Tibial nerve (tissue), 4 donors: ENCODE data around the gene STK38L. TPM values are rescaled to one million over a fixed set of nuclear protein-coding genes. Genes with fewer than 3 reads are reported as not detected.

Source experiments
- DNase-seq, 2 donors: peaks; one replicate each; pipeline ENCODE4 v3.0.0-alpha.2; 2019; ENCODE audit warnings: low spot score in 2 of 2
- H3K27ac ChIP-seq, 4 donors: fragments of 200-600 bp; sonication (generic) in 3 of 4; one replicate each; pipeline ENCODE4 v1.5.1; 2017 to 2019; ENCODE audit warnings: mild to moderate bottlenecking in 1 of 4
- H3K27me3 ChIP-seq, 2 donors: fragments of 200-600 bp; sonication (generic) in 1 of 2; one replicate each; pipeline versions ENCODE4 v1.5.1 to v1.6.0; 2017 to 2019
- H3K36me3 ChIP-seq, 3 donors: fragments of 200-600 bp; sonication (generic); one replicate each; pipeline ENCODE4 v1.5.1; 2018 to 2019
- H3K4me1 ChIP-seq, 4 donors: fragments of 200-600 bp; sonication (generic) in 3 of 4; one replicate each; pipeline ENCODE4 v1.5.1; 2017 to 2019
- H3K4me3 ChIP-seq, 4 donors: fragments of 200-600 bp; sonication (generic) in 3 of 4; one replicate each; pipeline ENCODE4 v1.5.1; 2017 to 2019; ENCODE audit warnings: mild to moderate bottlenecking in 1 of 4, moderate library complexity in 1 of 4
- H3K9me3 ChIP-seq, 4 donors: fragments of 200-600 bp; sonication (generic) in 3 of 4; one replicate each; pipeline ENCODE4 v1.5.1; 2017 to 2019
- CTCF ChIP-seq, 5 experiments: fragments of 200-600 bp in 3 of 5; fragments of 450-650 bp in 2 of 5; sonication (generic) in 3 of 5; IDR thresholded peaks; one replicate each; pipeline ENCODE4 v1.5.1; 2016 to 2019; ENCODE audit warnings: antibody characterized with exemption in 5 of 5, mild to moderate bottlenecking in 3 of 5, moderate library complexity in 2 of 5
- EP300 ChIP-seq, 2 donors: sonication (generic); formaldehyde crosslinking; IDR thresholded peaks; one replicate each; pipeline ENCODE4 v1.6.1; 2017; ENCODE audit warnings: antibody characterized with exemption in 2 of 2, mild to moderate bottlenecking in 1 of 2
- POLR2A ChIP-seq, 2 donors: fragments of 450-650 bp; IDR thresholded peaks; one replicate each; pipeline ENCODE4 v1.6.1; 2017; ENCODE audit warnings: antibody characterized with exemption in 2 of 2, mild to moderate bottlenecking in 2 of 2, moderate library complexity in 2 of 2
- WGBS, 2 donors: methylation state at CpG; one replicate each; pipeline ENCODE4 v1.1.5; 2018; 5-methylcytosine and 5-hydroxymethylcytosine counted together
- total RNA-seq, 4 donors: library from RNA; depleted of rRNA; stranded (reverse); fragments of >200 nt; gene quantifications; one replicate each; pipeline ENCODE4 v1.1.0, GENCODE V29; 2016

STK38L gene
- total RNA-seq, 4 donors from 2014 or later, result 30.6 to 51.6 (median 40.8) TPM

- peak overlapping the region in 1 of 4 donors; percentile 60 for H3K27ac ChIP-seq
- H3K36me3 ChIP-seq, result peaks cover 0 to 2% (median 0%) of the 10 kb centered on the region in 3 donors
- peaks cover 0 to 23% (median 4%) of the 10 kb centered on the region in 4 donors for H3K4me1 ChIP-seq
- WGBS, 2 donors, result 14 to 19% methylated on average over 10 of the region's 10 CpGs
- no peak for DNase-seq
- H3K4me3 ChIP-seq, result peak overlapping the region; percentile 36 to 71 (median 60)
- TF ChIP-seq CTCF (IDR thresholded peaks at IDR 0.05), result no peak
- TF ChIP-seq EP300 (IDR thresholded peaks at IDR 0.05), result no peak
- TF ChIP-seq POLR2A (IDR thresholded peaks at IDR 0.05), result no peak
- peaks cover 0 to 22% of the 10 kb centered on the region in 2 donors for H3K27me3 ChIP-seq
- H3K9me3 ChIP-seq, result no peaks in the 10 kb centered on the region
These were observed 88.3 kb downstream of the STK38L start for GRCh38 chr12:27332407-27332713.

- Histone ChIP-seq H3K4me3 (peak within 1 kb of the TSS; percentile 36 to 71 (median 60)), H3K9me3 (no peaks in the 10 kb centered on the region), H3K36me3 (no peaks in the 10 kb centered on the region), H3K27me3 (peaks cover 0 to 22% of the 10 kb centered on the region in 2 donors), H3K4me1 (peaks cover 0 to 23% (median 4%) of the 10 kb centered on the region in 4 donors), H3K27ac (peak within 1 kb of the TSS in 1 of 4 donors; percentile 60)
- 0% methylated on average over 4 to 44 of the region's 96 CpGs for WGBS, 2 donors
- TF ChIP-seq EP300 (IDR thresholded peaks at IDR 0.05), result no peak
- no peak for TF ChIP-seq POLR2A (IDR thresholded peaks at IDR 0.05)
- no peak for TF ChIP-seq CTCF (IDR thresholded peaks at IDR 0.05)
- no peak for DNase-seq
These were observed 88.8 kb downstream of the STK38L start, which contains the start of gene BMAL2 for GRCh38 chr12:27332714-27333402. TSS of gene BMAL2 (plus strand) at chr12:27332836. CDS start at chr12:27333073, 237 bp downstream.

- peaks cover 0 to 23% (median 4%) of the 10 kb centered on the region in 4 donors for H3K4me1 ChIP-seq
- DNase-seq, result peak in 1 of 2 donors; percentile 22
- peak overlapping the region; percentile 36 to 71 (median 60) for H3K4me3 ChIP-seq
- H3K9me3 ChIP-seq, result no peaks in the 10 kb centered on the region
- H3K27me3 ChIP-seq, result peaks cover 0 to 22% of the 10 kb centered on the region in 2 donors
- no peaks in the 10 kb centered on the region for H3K36me3 ChIP-seq
- peak overlapping the region in 1 of 4 donors; percentile 60 for H3K27ac ChIP-seq
- no peak for TF ChIP-seq CTCF (IDR thresholded peaks at IDR 0.05)
- TF ChIP-seq POLR2A (IDR thresholded peaks at IDR 0.05), result no peak
- 2% methylated on average over 25 to 40 of the region's 40 CpGs for WGBS, 2 donors
These were observed 89.4 kb downstream of the STK38L start for GRCh38 chr12:27333403-27334009.

GRCh38 chr12:27334042-27334720 lies 90.1 kb downstream of the STK38L start:
- H3K27ac ChIP-seq, result no peak overlapping the region

More at GRCh38 chr12:27334042-27334720, 90.1 kb downstream of the STK38L start:
- H3K4me1 ChIP-seq, result peaks cover 0 to 23% (median 4%) of the 10 kb centered on the region in 4 donors
- TF ChIP-seq POLR2A (IDR thresholded peaks at IDR 0.05) (no peak), CTCF (IDR thresholded peaks at IDR 0.05) (no peak), EP300 (IDR thresholded peaks at IDR 0.05) (no peak)
- peaks cover 0 to 22% of the 10 kb centered on the region in 2 donors for H3K27me3 ChIP-seq
- 77 to 80% methylated on average over 7 of the region's 7 CpGs for WGBS, 2 donors
- no peaks in the 10 kb centered on the region for H3K36me3 ChIP-seq
- no peaks in the 10 kb centered on the region for H3K9me3 ChIP-seq
- H3K4me3 ChIP-seq, result peak overlapping the region in 2 of 4 donors; percentile 54 to 71
- DNase-seq, result no peak
